Frontal cortex (tissue), 4 donors: ENCODE measurements around the gene ZNF74. TPM values are rescaled to one million over a fixed set of nuclear protein-coding genes. Genes with fewer than 3 reads are reported as not detected.
"Not testable (repeated sequence)": the region's sequence is repeated elsewhere in the genome, so short reads cannot be mapped to it uniquely, and the experiment has no call there.

Experiments used
- DNase-seq, 2 donors: peaks; one replicate each; pipeline ENCODE4 v3.0.0; 2012; ENCODE audit warnings: low spot score in 2 of 2
- FAIRE-seq: peaks from 2 replicates; lab custom pipeline; 2012; peaks lifted over from hg19 to GRCh38; lab: Jason Lieb, UNC
- total RNA-seq: library from RNA; depleted of rRNA; stranded (reverse); fragments of >200 nt; gene quantifications from one replicate; pipeline ENCODE4 v1.2.3, GENCODE V29; 2014
- donor health status: control.
- donor health status: control.
- donor health status: control.

ZNF74 gene
- total RNA-seq, 1 donor from 2014 or later, result 39.9 TPM

GRCh38 chr22:20373195-20373706 is 20.7 kb upstream of the ZNF74 start:
- not testable (repeated sequence) for FAIRE-seq, DNase-seq

GRCh38 chr22:20374130-20374529 is 19.8 kb upstream of the ZNF74 start:
- FAIRE-seq, DNase-seq: not testable (repeated sequence)

- not testable (repeated sequence) for DNase-seq, FAIRE-seq
Measured at GRCh38 chr22:20376281-20376680, 17.7 kb upstream of the ZNF74 start.

GRCh38 chr22:20376983-20377382 is 17.0 kb upstream of the ZNF74 start:
- not testable (repeated sequence) for DNase-seq, FAIRE-seq

GRCh38 chr22:20378110-20378509 is 15.8 kb upstream of the ZNF74 start:
- FAIRE-seq (no peak), DNase-seq (no peak)

GRCh38 chr22:20378684-20379083 is 15.3 kb upstream of the ZNF74 start:
- FAIRE-seq, DNase-seq: not testable (repeated sequence)

GRCh38 chr22:20380486-20380885 is 13.5 kb upstream of the ZNF74 start:
- FAIRE-seq (no peak), DNase-seq (no peak)

GRCh38 chr22:20383538-20383937 is 10.4 kb upstream of the ZNF74 start:
- FAIRE-seq (no peak), DNase-seq (no peak)

GRCh38 chr22:20384171-20384570 is 9.8 kb upstream of the ZNF74 start:
- DNase-seq (no peak), FAIRE-seq (no peak)

GRCh38 chr22:20384865-20385264 is 9.1 kb upstream of the ZNF74 start:
- no peak for FAIRE-seq
- DNase-seq, result no peak

GRCh38 chr22:20386336-20386735 is 7.6 kb upstream of the ZNF74 start:
- DNase-seq, result no peak
- no peak for FAIRE-seq

- no peak for FAIRE-seq
- DNase-seq, result no peak
Measured at GRCh38 chr22:20386972-20387371, 7.0 kb upstream of the ZNF74 start.

GRCh38 chr22:20388200-20388599 is 5.8 kb upstream of the ZNF74 start:
- DNase-seq (no peak), FAIRE-seq (no peak)

- FAIRE-seq, result no peak
- DNase-seq, result no peak
Measured at GRCh38 chr22:20389288-20389687, 4.7 kb upstream of the ZNF74 start.

- DNase-seq (no peak), FAIRE-seq (no peak)
Measured at GRCh38 chr22:20390394-20390907, 3.5 kb upstream of the ZNF74 start.

- FAIRE-seq (no peak), DNase-seq (no peak)
Measured at GRCh38 chr22:20391222-20391621, 2.7 kb upstream of the ZNF74 start.

- not testable (repeated sequence) for DNase-seq, FAIRE-seq
Measured at GRCh38 chr22:20392365-20392881, 1.5 kb upstream of the ZNF74 start.

GRCh38 chr22:20392983-20393704 is 807 bp upstream of the ZNF74 start:
- FAIRE-seq (no peak), DNase-seq (no peak)

GRCh38 chr22:20395181-20395906 is 1.4 kb downstream of the ZNF74 start:
- DNase-seq (no peak), FAIRE-seq (no peak)

- no peak for FAIRE-seq
- no peak for DNase-seq
Measured at GRCh38 chr22:20395907-20396287, 1.9 kb downstream of the ZNF74 start.

- no peak for FAIRE-seq
- no peak for DNase-seq
Measured at GRCh38 chr22:20396639-20397038, 2.7 kb downstream of the ZNF74 start.
